WI38 (cell line): ENCODE measurements around the gene TMED9.

Experiments used
- H3K4me3 ChIP-seq: 2 replicates; pipeline ENCODE4 v1.5.1; 2011; ENCODE audit warnings: low read depth, mild to moderate bottlenecking, control low read depth, low read length
- TF ChIP-seq, protein P1 (sequence below): IDR thresholded peaks from 2 replicates; pipeline ENCODE4 v1.5.1; 2012; ENCODE audit warnings: low read depth, mild to moderate bottlenecking, control low read depth, low read length

TMED9 gene

DNA sequence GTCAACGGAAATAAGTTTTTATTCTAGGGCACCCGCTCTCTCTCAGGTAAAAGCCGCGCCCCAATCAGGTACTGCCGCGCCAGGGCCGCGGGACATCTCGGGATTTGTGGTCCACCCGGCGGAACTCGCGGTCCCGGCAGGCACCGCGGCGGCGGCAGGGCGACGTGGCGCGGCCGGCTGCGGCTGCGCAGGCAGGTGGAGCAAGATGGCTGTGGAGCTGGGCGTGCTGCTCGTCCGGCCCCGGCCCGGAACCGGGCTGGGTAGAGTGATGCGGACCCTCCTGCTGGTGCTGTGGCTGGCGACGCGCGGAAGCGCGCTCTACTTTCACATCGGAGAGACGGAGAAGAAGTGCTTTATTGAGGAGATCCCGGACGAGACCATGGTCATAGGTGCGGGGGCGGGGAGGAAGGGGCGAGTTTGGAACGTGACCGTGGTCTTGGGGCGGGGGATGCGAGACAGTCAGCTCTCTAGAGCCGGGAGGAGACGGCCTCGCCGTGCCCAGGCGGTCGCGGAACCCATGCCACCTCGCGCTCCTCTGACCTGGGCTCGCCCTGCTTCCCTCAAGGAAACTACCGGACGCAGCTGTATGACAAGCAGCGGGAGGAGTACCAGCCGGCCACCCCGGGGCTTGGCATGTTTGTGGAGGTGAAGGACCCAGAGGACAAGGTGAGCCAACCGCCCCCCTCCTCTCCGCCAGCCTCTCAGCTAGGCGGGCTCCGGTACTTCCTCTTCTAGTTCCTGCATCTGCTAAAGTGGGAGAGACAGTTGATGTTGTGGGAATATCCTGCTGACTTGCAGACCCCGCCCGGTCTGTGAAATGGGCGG is at the start of gene TMED9:
Gene TMED9 (plus strand): TSS at position 194 of the 825 bp plus-strand sequence. CDS start 12 bp downstream, at position 206.
- H3K4me3 ChIP-seq: peak within 1 kb of the TSS; percentile 94
- TF ChIP-seq, protein P1, sequence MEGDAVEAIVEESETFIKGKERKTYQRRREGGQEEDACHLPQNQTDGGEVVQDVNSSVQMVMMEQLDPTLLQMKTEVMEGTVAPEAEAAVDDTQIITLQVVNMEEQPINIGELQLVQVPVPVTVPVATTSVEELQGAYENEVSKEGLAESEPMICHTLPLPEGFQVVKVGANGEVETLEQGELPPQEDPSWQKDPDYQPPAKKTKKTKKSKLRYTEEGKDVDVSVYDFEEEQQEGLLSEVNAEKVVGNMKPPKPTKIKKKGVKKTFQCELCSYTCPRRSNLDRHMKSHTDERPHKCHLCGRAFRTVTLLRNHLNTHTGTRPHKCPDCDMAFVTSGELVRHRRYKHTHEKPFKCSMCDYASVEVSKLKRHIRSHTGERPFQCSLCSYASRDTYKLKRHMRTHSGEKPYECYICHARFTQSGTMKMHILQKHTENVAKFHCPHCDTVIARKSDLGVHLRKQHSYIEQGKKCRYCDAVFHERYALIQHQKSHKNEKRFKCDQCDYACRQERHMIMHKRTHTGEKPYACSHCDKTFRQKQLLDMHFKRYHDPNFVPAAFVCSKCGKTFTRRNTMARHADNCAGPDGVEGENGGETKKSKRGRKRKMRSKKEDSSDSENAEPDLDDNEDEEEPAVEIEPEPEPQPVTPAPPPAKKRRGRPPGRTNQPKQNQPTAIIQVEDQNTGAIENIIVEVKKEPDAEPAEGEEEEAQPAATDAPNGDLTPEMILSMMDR: no peak

DNA sequence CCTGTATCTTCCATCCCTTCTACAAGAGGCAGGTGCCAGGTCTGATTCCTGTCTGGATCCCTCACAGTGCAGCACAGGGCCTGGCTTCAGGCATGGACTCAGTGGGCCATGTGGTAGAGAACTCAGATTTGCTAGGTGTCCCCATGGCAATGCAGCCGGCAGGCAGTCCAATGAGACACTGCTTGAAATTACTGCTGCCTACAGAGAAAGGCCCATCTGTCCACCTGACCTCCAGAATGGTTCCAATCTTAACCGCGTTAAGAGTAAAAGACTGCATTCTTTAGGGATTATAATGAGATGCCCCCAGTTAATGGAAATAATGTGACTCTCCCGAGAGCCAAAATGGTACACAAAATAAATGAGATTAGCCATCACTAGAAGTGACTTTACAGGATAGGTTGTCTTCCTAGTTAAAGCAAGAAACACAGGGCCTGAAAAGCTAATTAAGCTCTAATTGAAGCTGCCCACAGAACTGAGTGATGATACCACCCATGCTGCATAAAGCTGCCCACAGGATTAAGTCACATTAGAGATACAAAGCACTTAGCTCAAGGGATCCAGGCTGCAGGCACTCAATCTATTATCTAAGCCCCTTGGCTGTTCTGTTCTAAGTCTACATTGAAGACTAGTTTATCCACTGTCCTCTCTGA is 49.1 kb upstream of the TMED9 start:
- TF ChIP-seq, protein P1: no peak
- no peak overlapping the region for H3K4me3 ChIP-seq

DNA sequence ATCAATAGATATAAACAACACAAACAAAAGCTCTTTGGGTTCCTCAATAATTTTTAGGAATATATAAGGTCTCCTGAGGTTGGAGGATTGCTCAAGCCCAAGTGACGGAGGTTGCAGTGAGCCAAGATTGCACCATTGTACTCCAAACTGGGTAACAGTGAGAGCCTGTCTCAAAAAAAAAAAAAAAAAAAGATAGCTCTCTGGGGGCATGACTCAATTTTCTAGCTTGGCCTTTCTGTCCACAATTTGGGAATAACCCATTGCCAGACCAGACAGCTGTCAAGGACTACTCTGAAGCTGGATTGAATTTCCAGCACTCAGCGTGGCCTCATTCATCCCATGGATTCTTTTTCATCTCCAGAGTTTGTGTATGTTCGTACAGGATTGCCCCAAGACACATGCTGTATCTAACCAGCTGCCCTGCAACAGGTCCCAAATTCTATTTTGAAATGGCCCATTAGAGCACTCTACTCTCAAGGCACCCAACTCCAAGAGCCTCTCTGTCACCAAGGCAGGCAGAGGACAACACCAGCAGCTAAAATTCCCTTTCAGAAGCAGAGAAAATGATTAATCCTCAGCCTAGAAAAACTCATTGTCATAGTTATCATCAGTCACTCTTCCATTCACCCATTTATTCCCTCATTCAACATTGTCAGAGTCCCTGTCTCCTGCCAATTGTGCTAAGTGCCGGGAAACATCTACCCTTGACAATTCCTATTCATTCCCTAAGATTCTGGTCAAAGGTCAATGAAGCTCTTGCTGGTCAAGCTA is 46.3 kb upstream of the TMED9 start:
- H3K4me3 ChIP-seq: no peak overlapping the region
- TF ChIP-seq, protein P1: no peak

DNA sequence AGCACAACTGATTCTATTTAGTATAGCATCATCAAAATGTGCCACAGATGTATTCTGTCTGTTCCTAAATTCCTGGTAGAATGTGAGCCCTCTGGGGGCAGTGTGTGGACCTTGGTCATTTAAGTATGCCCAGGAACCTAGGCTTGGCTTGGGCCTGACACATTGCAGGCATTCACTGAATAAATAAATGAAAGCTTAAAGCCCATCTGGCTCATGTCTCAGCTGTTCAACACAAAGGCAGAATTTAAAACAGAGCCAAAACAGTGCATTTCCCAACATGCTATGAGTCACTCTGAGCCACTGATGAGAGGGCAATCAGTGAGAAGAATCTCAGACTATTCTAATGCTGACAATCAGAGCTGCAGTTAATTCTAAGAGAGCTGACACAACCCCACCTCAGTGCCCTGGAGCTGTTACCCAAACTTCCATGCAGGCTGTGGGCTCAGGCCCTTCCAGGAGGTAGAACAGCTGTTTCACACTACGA is 45.7 kb upstream of the TMED9 start:
- H3K4me3 ChIP-seq: no peak overlapping the region

DNA sequence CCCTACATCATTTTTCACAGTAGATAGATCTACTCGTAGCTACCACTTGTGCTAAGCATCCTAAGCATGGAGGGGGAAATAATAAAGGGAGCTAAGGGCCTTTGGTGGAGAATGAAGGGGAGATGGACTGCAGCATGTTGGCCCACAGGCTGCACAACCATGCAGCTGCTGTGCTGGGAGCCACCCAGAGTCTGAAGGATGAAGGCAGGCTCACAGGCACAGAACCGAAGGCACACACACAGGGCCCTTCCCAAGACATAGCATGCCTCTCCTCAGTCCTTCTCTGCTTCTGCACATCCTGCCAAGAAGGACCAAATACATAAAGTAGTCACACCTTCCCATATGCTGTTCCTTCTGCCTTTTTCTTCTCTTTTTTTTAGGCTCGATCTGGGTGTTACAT is 44.3 kb upstream of the TMED9 start:
- no peak overlapping the region for H3K4me3 ChIP-seq
- TF ChIP-seq, protein P1: no peak

More for the DNA sequence above, 45.7 kb upstream of the TMED9 start:
- TF ChIP-seq, protein P1: peak; percentile 8; the same call in 1 of the 2 replicates

DNA sequence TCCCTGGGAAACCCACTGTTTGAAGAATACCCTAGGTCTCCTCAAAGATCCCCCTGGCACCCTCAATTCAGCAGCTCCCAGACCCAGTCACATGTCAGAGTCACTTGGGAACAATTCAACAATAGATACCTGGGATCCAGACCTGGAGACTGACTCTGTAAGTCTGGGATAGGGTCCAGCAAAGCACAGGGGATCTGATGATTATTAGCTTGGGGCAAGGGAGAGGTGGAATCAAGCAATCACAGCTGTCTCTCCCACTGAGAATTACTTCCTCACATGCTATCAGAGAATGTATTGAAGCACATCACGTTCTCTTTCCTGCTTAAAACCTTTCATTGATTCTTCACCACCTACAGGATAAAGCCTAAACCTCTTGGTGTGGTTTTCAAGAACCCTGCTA is 43.5 kb upstream of the TMED9 start:
- no peak overlapping the region for H3K4me3 ChIP-seq
- TF ChIP-seq, protein P1: no peak
